ENCODE measurements around the gene TIMM10. TPM values are rescaled to one million over a fixed set of nuclear protein-coding genes. Genes with fewer than 3 reads are reported as not detected.

Gene TIMM10
- total and polyA plus RNA-seq, 12 donors, result 22.9 to 163 (median 51.5) TPM

GRCh38 chr11:57490456-57491248 lies 39.9 kb downstream of the TIMM10 start:
- no peak overlapping the region for H3K27ac ChIP-seq
- H3K4me3 ChIP-seq, result no peak overlapping the region
- TF ChIP-seq CTCF (IDR thresholded peaks at IDR 0.05), result no peak
- ATAC-seq (peak in 1 of 8 donors; percentile 18), DNase-seq (no peak)
- H3K9me3 ChIP-seq, result no peaks in the 10 kb centered on the region
- H3K27me3 ChIP-seq, result no peaks in the 10 kb centered on the region
- peaks cover 0 to 4% (median 0%) of the 10 kb centered on the region in 9 donors for H3K4me1 ChIP-seq
- 93 to 94% methylated on average over 9 of the region's 9 CpGs for WGBS, 2 donors
- peaks cover 0 to 65% (median 4%) of the 10 kb centered on the region in 9 donors for H3K36me3 ChIP-seq
- intact Hi-C loops (cut with DNase I), result loop anchor here in 3 of 10 donors (5.0 to 10.0 kb wide), 2 partner anchors 37 to 154 kb away; partner anchors contain the start of gene YPEL4 (in 1 of the 3)

GRCh38 chr11:57487920-57488659 lies 42.5 kb downstream of the TIMM10 start:
- H3K4me3 ChIP-seq, result no peak overlapping the region

GRCh38 chr11:57487021-57487778 lies 43.4 kb downstream of the TIMM10 start:
- H3K27ac ChIP-seq, result no peak overlapping the region
- ATAC-seq, result no peak

More at GRCh38 chr11:57487920-57488659, 42.5 kb downstream of the TIMM10 start:
- DNase-seq (no peak), ATAC-seq (no peak)
- Histone ChIP-seq H3K27ac (no peak overlapping the region), H3K36me3 (peaks cover 0 to 74% (median 8%) of the 10 kb centered on the region in 9 donors), H3K4me1 (peaks cover under 1 to 20% (median 6%) of the 10 kb centered on the region in 9 donors), H3K27me3 (peaks cover 0 to 19% (median 9%) of the 10 kb centered on the region in 7 donors), H3K9me3 (no peaks in the 10 kb centered on the region)
- no peak for TF ChIP-seq CTCF (IDR thresholded peaks at IDR 0.05)
- WGBS, 2 donors, result 77 to 84% methylated on average over 6 of the region's 6 CpGs
- intact Hi-C loops (cut with DNase I), result loop anchor here in 1 of 10 donors (10.0 kb wide), 1 partner anchor 143 kb away; no protein-coding TSS in a partner anchor

More at GRCh38 chr11:57487021-57487778, 43.4 kb downstream of the TIMM10 start:
- no peak for TF ChIP-seq CTCF (IDR thresholded peaks at IDR 0.05)
- 92 to 94% methylated on average over 15 of the region's 15 CpGs for WGBS, 2 donors
- intact Hi-C loops (cut with DNase I), result loop anchor here in 1 of 10 donors (10.0 kb wide), 1 partner anchor 142 kb away; no protein-coding TSS in a partner anchor
- H3K4me1 ChIP-seq, result peaks cover 8 to 29% (median 15%) of the 10 kb centered on the region in 9 donors
- peaks cover 0 to 28% (median 18%) of the 10 kb centered on the region in 7 donors for H3K27me3 ChIP-seq
- no peak overlapping the region for H3K4me3 ChIP-seq
- no peaks in the 10 kb centered on the region for H3K9me3 ChIP-seq
- no peak for DNase-seq
- H3K36me3 ChIP-seq, result peaks cover 0 to 74% (median 8%) of the 10 kb centered on the region in 9 donors

Measured in heart right ventricle (tissue), 16 donors.